GM19467 (cell line): Measurements from ENCODE around the gene TNS1.

ENCODE experiments used
- ATAC-seq: cut with Tn5 transposase; IDR thresholded peaks from one replicate; pipeline ENCODE4 v1.9.1; 2021; ENCODE audit warnings: mild to moderate bottlenecking, moderate library complexity; ENCODE audit not compliant: unreplicated experiment

TNS1 gene

GRCh38 chr2:217999595-217999959, 3.2 kb downstream of the TNS1 start:
- ATAC-seq = no peak

GRCh38 chr2:217998926-217999594, 3.7 kb downstream of the TNS1 start:
- no peak for ATAC-seq

GRCh38 chr2:217997510-217997909, 5.3 kb downstream of the TNS1 start:
- no peak for ATAC-seq

DNA sequence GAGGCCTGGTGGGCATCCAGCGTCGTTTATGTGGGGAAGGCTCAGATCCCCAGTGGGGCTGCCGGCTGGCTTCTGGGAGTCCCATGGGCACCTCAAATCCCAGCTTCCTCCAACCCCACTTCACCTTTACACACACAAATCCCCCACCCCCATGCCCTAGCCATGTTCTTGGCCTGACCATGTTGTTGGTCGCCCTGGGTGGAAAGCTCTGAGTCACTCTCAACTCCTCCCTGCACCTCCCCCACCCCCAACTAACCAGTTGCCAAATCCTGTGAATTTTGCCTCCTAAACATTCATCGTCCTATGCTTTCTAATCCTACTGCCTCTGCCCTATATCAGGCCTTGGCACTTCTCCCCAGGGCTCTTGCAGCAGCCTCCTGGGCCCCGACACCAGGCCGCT, 6.4 kb downstream of the TNS1 start:
- ATAC-seq = no peak

GRCh38 chr2:217995731-217996231, 7.0 kb downstream of the TNS1 start:
- no peak for ATAC-seq

- ATAC-seq = no peak
Measured at GRCh38 chr2:217994776-217995274, 8.0 kb downstream of the TNS1 start.

DNA sequence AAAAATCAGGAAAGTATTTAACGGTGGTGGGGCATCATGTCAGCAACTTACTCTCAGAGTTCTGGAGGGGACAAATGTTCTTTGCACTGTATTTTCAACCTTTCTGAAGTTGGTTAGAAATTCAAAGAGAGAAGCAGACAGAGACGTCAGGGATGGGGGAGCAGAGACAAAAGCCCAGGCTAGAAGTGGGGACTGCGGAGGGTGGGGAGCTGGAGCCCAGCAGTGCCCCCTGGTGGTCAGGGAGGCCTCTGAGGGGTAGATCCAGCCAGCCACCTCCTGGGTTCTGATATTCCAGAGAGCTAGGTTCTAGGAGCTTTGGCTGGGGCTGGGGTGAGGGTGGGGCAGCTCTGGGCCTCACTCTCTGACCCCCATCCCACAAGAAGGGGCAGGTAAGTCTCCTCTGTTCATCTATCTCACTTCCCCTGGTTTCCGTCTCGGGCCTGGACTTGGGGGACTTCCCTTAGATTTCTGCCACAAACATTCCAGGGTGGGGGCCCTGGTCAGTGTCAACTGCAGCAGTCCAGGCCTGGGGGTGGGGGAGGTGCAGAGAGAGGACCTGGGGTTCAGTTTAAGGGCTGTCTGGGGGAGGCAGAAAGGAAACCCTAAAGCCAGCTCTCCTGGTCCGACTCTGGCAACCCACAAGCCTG, 8.9 kb downstream of the TNS1 start:
- no peak for ATAC-seq

GRCh38 chr2:217993138-217993537, 9.7 kb downstream of the TNS1 start:
- ATAC-seq = no peak

GRCh38 chr2:217992061-217992460, 10.7 kb downstream of the TNS1 start:
- ATAC-seq = no peak

DNA sequence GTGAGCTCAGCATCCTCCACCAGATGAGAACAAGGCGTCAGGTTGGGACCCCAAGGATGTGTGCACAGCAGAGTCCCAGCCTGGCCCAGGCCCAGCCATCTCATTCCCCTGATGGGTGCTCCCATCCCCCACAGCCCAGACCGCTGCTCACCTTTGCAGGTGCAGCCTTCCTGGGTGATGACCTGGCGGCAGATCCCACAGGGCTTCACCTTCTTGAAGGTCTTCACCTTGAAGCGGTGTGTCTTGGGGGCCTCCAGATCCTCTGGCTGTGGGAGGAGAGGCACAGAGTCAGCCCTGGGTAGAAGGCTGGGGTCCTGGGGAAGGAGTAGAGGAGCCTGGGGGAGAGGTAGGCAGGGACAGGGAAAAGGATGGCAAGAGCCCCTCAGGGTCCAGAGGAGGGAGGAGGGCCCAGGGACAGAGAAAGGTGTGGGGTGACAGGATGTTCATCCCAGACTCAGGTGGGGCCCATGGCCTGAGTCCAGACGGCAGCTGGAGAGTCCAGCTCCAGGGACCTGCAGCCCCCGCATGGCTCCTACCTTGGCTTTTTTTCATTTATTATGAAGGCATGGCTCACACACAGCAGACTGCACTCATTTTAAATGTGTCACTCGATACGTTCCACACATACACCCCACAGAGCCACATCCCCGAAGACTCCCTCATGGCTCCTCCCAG, 11.9 kb downstream of the TNS1 start:
- no peak for ATAC-seq

- no peak for ATAC-seq
Measured at GRCh38 chr2:217990389-217990788, 12.4 kb downstream of the TNS1 start.

- ATAC-seq = no peak
Measured at GRCh38 chr2:217989221-217989948, 13.4 kb downstream of the TNS1 start.

DNA sequence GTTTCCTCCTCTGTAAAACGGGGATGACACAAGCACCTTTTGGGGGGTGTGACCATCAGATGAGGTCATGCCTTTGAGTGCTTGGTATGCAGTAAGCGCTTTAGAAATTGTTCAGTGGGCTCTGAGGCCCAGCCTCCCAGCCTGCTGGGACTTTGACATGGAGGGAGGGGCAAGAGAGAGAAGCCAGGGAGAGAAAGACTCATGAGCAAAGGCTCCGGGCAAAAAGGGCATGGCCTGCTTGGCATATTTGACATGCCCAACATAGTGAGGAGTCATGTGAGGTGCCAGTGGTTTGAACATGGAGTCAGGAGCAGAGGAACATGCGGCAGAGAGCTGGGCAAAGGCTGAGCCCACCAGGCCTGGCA, 14.0 kb downstream of the TNS1 start:
- ATAC-seq = no peak

DNA sequence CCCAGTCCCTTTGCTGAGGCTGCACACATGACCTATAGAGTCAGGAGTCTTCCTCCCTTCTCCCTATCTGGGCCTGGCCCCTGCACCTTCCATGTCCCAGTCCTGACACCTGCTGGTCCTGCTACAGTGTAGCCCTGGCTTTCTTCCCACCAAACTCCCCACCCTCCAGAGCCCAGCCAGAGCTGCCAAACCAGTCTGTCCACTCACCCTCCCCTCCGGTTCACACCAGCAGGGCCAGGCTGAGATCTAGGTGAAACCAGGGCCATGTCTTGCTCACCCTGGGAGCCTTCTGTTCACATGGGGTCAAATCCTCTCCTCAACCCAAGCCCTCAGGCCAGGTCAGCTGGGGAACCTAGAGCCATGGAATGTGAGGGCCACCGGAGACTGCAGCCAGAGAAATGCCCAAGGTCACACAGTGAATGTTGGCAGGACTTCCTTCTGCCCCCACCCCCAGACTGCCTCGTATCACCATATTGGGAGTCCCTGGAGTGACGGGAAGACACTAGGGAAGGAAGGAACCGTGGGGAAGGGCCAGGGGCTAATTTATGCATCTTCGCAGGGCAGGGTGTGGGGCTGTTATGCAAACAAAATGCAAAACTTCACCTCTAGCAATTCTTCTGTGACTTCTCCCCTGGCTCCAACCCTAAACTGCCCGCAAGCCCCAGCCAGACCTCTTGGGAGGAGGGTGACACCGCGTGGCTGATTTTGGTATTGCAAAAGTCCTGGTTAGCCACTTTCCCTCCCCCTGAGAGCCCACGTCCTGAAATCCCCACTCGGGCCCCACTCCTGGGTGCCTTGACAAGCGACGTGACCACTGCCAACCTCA, 14.6 kb downstream of the TNS1 start:
- ATAC-seq = no peak

DNA sequence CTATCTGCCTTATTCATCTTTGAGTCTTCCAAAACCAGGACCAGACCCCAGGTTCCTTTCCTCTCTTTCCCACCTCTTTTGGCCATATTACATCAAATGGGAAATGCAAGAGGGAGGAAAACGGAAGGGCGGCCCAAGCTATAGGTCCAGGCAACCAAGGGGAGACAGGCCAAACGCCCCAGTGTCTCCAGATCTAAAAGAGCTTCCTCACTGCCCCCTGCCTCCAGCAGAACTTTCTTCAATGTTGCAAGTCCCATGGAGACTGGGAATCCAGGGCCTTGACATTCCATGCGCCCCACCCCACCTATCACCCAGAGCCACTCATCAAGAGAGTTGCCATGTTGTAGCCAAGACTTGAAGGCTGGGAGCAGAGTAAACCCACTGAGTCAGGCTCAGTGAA, 15.4 kb downstream of the TNS1 start:
- ATAC-seq = no peak

DNA sequence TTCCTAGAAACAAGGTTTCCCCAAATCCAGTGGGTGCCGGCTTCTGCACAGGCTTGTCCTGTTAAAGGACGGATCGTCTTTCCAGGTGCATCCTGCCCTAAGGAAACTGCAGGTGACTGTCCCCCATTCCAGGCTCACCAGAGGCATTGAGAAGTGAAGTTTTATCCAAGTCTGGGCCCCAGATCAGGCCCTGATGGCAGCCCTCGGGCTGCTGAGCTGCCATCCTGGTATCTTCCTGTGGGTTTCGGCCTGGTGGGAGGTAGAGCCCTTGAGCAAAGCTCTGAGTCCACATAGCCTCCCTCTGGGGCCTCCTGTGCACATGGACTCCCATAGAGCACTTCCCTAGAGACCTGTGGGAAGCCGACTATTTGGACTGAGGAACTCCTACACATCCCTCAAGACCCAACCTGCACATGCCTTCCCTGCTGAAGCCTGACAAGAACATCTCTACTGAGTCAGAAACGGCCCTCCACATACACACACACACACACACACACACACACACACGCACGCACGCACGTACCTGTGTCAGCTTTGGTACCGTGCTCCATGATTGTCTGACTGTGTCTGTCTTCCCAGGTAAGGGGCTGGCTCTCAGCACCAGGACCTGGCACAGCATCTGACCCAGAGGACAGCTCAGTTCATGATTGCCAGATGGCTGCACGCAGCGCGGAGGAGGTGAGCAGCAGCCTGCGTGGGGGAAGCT, 16.4 kb downstream of the TNS1 start:
- no peak for ATAC-seq

DNA sequence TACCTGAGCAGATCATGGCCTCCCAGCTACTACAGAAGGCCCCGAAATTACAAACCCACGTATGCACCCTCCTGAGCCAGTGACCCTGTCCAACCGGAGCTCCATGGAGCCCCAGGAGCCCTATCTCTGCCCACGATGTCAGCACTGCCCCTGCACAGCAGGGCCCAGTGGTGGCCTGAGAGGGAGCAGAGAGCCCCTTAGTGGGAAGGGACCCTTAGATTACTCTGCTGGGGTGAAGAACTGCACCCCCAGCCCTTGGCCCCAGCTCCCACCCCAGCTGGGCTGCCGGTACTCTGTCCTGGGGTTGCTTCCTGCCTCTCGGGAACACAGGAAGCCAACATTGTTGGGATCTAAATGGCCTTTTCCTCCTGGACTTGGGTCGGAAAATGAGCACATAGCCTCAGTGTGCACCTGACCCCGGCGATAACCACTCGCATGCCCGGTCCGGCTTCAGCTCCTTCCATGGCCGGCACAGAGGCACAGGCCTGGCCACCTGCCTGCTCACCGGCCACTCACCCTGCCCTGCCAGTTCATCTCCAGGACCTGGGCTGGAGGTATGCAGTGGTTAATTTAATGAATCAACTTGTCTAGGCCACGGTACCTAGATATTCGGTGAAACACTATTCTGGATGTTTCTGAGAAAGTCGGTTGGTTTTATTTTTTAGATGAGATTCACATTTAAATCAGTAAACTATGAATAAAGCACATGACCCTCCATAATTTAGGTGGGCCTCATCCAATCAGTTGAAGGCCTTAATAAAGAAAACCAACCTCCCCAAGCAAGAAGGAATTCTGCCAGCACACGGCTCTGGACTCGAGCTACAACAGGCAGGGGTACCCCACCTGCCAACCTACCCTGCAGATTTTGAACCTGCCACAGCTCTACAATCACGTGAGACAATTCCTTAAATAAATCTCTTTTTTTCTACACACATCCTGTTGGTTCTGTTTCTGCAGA, 19.2 kb downstream of the TNS1 start:
- no peak for ATAC-seq

GRCh38 chr2:217981971-217982370, 20.8 kb downstream of the TNS1 start:
- no peak for ATAC-seq
